ENCODE measurements around the gene CHAF1A.

DNA sequence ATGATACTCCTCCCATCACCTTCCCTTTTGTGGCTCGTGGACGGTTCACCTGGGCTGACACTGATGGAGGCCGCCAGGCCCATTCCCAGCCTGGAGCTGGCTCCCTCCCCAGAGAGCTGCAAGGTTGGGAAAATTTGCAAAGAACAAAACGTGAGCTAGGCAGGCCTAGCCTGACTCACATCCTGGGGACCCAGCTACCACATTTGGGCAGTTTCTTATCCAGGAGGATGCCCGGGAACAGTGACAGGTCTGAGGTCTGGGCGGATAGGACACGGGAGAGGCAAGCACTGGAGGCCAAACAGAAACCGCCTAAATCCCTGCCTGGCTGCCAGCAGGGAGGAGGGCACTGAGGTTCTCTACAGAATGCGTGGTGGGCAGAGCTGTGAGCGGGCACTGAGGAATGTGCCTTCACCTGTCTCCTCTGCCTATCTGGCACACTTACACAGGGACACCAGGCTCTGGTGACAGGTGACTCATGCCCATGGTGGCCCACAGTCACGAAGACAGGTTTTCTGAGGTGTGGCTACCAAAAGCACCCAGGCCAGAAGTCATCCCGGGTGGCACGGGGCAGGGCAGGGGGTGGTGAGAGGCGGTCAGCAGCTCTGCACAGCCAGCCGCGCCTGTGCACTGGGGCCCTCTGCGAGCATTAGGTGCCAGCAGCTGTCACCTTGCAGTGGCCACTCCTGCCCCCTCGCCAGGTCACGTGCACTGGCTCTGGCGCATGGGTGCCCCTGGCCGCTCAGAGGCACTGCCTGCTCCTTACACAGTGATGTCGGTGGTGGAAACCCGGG lies 25.3 kb upstream of the CHAF1A start:
- no peak for TF ChIP-seq SUZ12 (IDR thresholded peaks at IDR 0.05; ENCODE audit: low read length)
- TF ChIP-seq, protein P1, sequence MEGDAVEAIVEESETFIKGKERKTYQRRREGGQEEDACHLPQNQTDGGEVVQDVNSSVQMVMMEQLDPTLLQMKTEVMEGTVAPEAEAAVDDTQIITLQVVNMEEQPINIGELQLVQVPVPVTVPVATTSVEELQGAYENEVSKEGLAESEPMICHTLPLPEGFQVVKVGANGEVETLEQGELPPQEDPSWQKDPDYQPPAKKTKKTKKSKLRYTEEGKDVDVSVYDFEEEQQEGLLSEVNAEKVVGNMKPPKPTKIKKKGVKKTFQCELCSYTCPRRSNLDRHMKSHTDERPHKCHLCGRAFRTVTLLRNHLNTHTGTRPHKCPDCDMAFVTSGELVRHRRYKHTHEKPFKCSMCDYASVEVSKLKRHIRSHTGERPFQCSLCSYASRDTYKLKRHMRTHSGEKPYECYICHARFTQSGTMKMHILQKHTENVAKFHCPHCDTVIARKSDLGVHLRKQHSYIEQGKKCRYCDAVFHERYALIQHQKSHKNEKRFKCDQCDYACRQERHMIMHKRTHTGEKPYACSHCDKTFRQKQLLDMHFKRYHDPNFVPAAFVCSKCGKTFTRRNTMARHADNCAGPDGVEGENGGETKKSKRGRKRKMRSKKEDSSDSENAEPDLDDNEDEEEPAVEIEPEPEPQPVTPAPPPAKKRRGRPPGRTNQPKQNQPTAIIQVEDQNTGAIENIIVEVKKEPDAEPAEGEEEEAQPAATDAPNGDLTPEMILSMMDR (IDR thresholded peaks at IDR 0.05; ENCODE audit: control extremely low read depth in 1 of 3, insufficient read depth in 1 of 3, low read depth in 1 of 3, low read length in 3 of 3): no peak
- no peak for TF ChIP-seq POLR2AphosphoS5 (IDR thresholded peaks at IDR 0.05; ENCODE audit: low read depth, low read length)
- TF ChIP-seq CEBPB (IDR thresholded peaks at IDR 0.05; ENCODE audit: low read depth, low read length): no peak
